Measurements from ENCODE around the gene SMIM38. TPM values are rescaled to one million over a fixed set of nuclear protein-coding genes. Genes with fewer than 3 reads are reported as not detected.
A peak's percentile ranks its signal among the peaks of the same experiment; 100 is the strongest.

SMIM38 gene
- total RNA-seq, 6 experiments from 2014 or later, result not detected

DNA sequence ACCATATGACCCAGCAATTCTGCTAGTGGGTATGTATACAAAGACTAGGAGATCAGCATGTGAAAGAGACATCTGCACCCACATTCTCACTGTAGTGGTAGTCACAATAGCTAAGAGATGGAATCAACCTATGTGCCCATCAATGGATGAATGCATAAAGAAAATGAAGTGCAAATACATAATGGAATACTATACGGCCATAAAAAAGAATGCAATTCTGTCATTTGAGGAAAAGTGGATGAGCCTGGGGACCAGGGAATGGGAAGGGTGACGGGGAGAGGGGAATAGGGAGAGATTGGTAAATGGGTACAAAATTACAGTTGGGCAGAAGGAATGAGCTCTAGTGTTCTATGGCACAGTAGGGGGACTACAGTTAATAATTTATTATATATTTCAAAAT lies 26.7 kb upstream of the SMIM38 start:
- Mint-ChIP-seq H3K36me3 (ENCODE audit: low read depth) (peaks cover 26% of the 10 kb centered on the region), H3K27ac (no peak overlapping the region), H3K9me3 (peaks cover 27% of the 10 kb centered on the region), H3K4me3 (no peak overlapping the region), H3K27me3 (ENCODE audit: insufficient read depth) (no peaks in the 10 kb centered on the region), H3K4me1 (ENCODE audit: low read depth) (peaks cover 10% of the 10 kb centered on the region)
- DNase-seq, result no peak
- TF ChIP-seq, protein P1, sequence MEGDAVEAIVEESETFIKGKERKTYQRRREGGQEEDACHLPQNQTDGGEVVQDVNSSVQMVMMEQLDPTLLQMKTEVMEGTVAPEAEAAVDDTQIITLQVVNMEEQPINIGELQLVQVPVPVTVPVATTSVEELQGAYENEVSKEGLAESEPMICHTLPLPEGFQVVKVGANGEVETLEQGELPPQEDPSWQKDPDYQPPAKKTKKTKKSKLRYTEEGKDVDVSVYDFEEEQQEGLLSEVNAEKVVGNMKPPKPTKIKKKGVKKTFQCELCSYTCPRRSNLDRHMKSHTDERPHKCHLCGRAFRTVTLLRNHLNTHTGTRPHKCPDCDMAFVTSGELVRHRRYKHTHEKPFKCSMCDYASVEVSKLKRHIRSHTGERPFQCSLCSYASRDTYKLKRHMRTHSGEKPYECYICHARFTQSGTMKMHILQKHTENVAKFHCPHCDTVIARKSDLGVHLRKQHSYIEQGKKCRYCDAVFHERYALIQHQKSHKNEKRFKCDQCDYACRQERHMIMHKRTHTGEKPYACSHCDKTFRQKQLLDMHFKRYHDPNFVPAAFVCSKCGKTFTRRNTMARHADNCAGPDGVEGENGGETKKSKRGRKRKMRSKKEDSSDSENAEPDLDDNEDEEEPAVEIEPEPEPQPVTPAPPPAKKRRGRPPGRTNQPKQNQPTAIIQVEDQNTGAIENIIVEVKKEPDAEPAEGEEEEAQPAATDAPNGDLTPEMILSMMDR (IDR thresholded peaks at IDR 0.05), result no peak

DNA sequence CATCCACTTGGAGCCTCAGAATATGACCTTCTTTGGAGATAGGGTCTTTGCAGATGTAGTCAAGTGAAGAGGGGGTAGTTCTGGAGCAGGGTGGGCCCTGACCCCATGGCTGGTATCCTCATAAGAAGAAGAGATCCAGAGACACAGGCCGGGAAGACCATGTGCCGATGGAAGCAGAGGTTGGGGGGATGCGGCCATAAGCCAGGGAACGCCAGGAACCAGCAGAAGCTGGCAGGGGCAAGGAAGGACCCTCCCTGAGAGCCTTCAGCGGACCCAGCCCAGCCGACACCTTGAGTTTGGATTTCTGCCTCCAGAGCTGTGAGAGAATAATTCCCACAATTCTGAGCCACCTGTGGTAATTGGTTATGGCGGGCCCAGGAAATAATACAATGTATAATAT lies 26.1 kb upstream of the SMIM38 start:
- TF ChIP-seq, protein P1 (IDR thresholded peaks at IDR 0.05), result no peak
- Mint-ChIP-seq H3K27ac (no peak overlapping the region), H3K27me3 (ENCODE audit: insufficient read depth) (no peaks in the 10 kb centered on the region), H3K9me3 (peaks cover 27% of the 10 kb centered on the region), H3K36me3 (ENCODE audit: low read depth) (peaks cover 28% of the 10 kb centered on the region), H3K4me1 (ENCODE audit: low read depth) (peaks cover 4% of the 10 kb centered on the region; the same call in 1 of the 2 replicates), H3K4me3 (no peak overlapping the region)
- no peak for DNase-seq

DNA sequence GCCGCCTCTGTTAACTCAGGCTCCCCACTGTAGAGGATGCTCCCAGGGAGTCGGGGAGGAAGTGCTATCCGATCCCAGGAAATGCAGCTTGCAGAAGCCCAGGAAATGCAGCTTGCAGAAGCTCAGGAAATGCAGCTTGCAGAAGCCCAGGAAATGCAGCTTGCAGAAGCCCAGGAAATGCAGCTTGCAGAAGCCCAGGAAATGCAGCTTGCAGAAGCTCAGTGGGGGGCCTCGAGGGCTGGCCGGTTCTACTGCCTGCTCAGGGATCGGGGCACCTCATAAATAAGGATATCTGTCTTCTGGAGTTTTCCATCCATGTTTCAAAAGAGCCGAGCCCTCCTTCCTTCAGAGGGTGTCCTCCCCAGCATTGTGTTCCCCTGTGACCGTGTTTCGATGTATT lies 25.1 kb upstream of the SMIM38 start:
- Mint-ChIP-seq H3K36me3 (ENCODE audit: low read depth) (peaks cover 28% of the 10 kb centered on the region), H3K27me3 (ENCODE audit: insufficient read depth) (peaks cover 2% of the 10 kb centered on the region; the same call in 1 of the 2 replicates), H3K4me1 (ENCODE audit: low read depth) (peaks cover 4% of the 10 kb centered on the region; the same call in 1 of the 2 replicates), H3K4me3 (no peak overlapping the region), H3K27ac (no peak overlapping the region), H3K9me3 (peaks cover 27% of the 10 kb centered on the region)
- TF ChIP-seq, protein P1 (IDR thresholded peaks at IDR 0.05), result no peak
- no peak for DNase-seq

DNA sequence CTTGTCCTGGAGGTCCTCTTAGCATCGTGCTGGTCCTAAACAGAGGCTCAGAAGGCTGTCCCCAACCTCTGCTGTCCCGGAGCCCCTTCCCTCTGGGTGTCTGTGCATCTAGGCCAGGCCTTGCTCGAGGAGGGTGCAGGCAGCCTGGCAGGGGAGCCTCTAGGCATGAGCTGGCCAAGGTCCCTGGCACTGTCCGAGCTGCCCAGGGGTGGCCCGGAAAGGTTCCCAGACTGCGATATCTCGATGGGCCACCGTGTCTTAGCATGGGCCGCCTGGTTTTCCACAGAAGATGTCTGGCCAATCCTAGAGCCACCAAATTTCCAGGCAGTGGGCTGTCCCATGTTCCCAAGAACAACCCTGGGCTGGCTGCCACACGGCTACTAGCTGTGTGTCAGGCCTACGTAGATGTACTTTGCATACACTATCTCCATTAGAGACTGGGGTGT lies 24.6 kb upstream of the SMIM38 start:
- no peak for DNase-seq
- peaks cover 27% of the 10 kb centered on the region for H3K9me3 Mint-ChIP-seq
- H3K4me3 Mint-ChIP-seq, result no peak overlapping the region
- H3K27me3 Mint-ChIP-seq (ENCODE audit: insufficient read depth), result peaks cover 2% of the 10 kb centered on the region; the same call in 1 of the 2 replicates
- TF ChIP-seq, protein P1 (IDR thresholded peaks at IDR 0.05), result no peak
- H3K36me3 Mint-ChIP-seq (ENCODE audit: low read depth), result peaks cover 28% of the 10 kb centered on the region
- peaks cover 4% of the 10 kb centered on the region; the same call in 1 of the 2 replicates for H3K4me1 Mint-ChIP-seq (ENCODE audit: low read depth)
- no peak overlapping the region for H3K27ac Mint-ChIP-seq

DNA sequence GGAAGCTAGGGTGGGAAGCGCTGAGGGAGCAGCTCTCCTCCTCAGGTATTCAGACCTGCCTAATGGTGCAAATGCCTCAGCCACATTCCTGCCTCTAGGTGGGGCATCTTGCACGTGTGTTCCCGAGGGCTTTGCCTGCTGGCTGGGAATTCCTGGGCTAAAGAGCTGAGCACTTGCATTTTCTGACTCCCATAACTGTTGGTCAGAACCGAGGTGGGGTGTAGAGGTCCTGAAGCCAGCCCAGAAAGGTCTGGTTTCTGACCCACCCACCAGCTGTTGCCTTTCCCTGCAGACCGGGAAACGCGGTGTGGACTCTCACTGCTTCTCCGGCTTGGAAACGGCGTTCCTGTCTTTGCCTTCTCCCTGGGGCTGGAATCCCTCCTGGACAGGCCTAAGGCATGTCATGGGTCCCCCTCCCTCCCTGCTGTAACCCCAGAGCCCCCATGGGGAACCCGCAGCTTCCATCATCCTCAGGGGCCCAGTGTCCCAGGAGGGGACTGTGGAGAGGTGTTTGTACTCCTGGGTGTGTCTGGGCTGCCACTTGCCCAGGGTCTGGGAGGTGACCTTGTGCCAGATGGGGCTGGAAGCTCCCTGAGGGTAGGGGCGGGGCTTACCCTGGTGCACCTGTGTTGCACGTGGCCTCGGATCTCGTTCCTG lies 24.0 kb upstream of the SMIM38 start:
- Mint-ChIP-seq H3K27ac (no peak overlapping the region), H3K27me3 (ENCODE audit: insufficient read depth) (peaks cover 2% of the 10 kb centered on the region; the same call in 1 of the 2 replicates), H3K4me3 (no peak overlapping the region), H3K36me3 (ENCODE audit: low read depth) (peaks cover 28% of the 10 kb centered on the region), H3K4me1 (ENCODE audit: low read depth) (peaks cover 4% of the 10 kb centered on the region; the same call in 1 of the 2 replicates), H3K9me3 (peaks cover 27% of the 10 kb centered on the region)
- TF ChIP-seq, protein P1 (IDR thresholded peaks at IDR 0.05), result peak; percentile 97
- DNase-seq, result peak; percentile 56

Data from HFFc6 (cell line).